PFSK-1 (cell line): Measurements from ENCODE around the gene OR2T27.

Experiments used
- REST ChIP-seq, 2 experiments: IDR thresholded peaks; 2 replicates each; pipeline versions ENCODE4 v1.6.1 to v1.8.0; 2011 to 2012; ENCODE audit warnings: low read depth in 2 of 2, low read length in 2 of 2, control low read depth in 1 of 2, inconsistent platforms in 1 of 2, mild to moderate bottlenecking in 1 of 2, moderate library complexity in 1 of 2; ENCODE audit not compliant: insufficient read depth in 1 of 2
- TAF1 ChIP-seq: IDR thresholded peaks from 2 replicates; pipeline ENCODE4 v1.6.1; 2012; ENCODE audit warnings: low read length, control low read depth, borderline replicate concordance; ENCODE audit not compliant: insufficient read depth

- TF ChIP-seq TAF1 (no peak), REST (IDR thresholded peaks at IDR 0.05; ENCODE audit: insufficient read depth in 1 of 2, low read depth in 2 of 2, low read length in 2 of 2) (no peak)
Observed at GRCh38 chr1:248625166-248625565, 30.2 kb downstream of the OR2T27 start.
